ENCODE measurements around the gene SGPP1. TPM values are rescaled to one million over a fixed set of nuclear protein-coding genes. Genes with fewer than 3 reads are reported as not detected.

The SGPP1 gene
- total and polyA plus RNA-seq, 2 donors (not counting 1 experiment from before 2014, with no cell fraction given) = 25.8 to 42.1 TPM

GRCh38 chr14:63713058-63713457, 14.8 kb downstream of the SGPP1 start:
- no peak overlapping the region for H2AFZ ChIP-seq (ENCODE audit: low read length)
- H3K27ac ChIP-seq (ENCODE audit: insufficient read depth, low read length) = no peak overlapping the region
- H3K4me3 ChIP-seq (replicated peaks in 1 of 4; ENCODE audit: control extremely low read depth in 1 of 4, insufficient read depth in 1 of 4, low read depth in 3 of 4, low read length in 4 of 4) = no peak overlapping the region
- no peaks in the 10 kb centered on the region for H4K20me1 ChIP-seq (ENCODE audit: control insufficient read depth, extremely low read depth, insufficient read depth, low read length)
- DNase-seq (ENCODE audit: low read depth in 2 of 2) = peak in 1 of 2 donors; percentile 40
- H3K27me3 ChIP-seq (ENCODE audit: control insufficient read depth, insufficient read depth, low read length) = no peaks in the 10 kb centered on the region
- no peak for TF ChIP-seq EZH2 (IDR thresholded peaks at IDR 0.05; ENCODE audit: low read length, missing control alignments)
- no peak for TF ChIP-seq CTCF (conservative IDR thresholded peaks at IDR 0.05 in 1 of 2, IDR thresholded peaks at IDR 0.05 in 1 of 2; ENCODE audit: low read depth in 1 of 2, low read length in 2 of 2)
- H3K9ac ChIP-seq (ENCODE audit: insufficient read depth, low read length) = no peak overlapping the region
- H3K4me1 ChIP-seq (ENCODE audit: control insufficient read depth, extremely low read depth, insufficient read depth, low read length) = no peaks in the 10 kb centered on the region
- no peaks in the 10 kb centered on the region for H3K9me3 ChIP-seq (ENCODE audit: control insufficient read depth, insufficient read depth, low read depth, low read length)
- H3K36me3 ChIP-seq (ENCODE audit: control insufficient read depth, insufficient read depth, low read length) = no peaks in the 10 kb centered on the region
- peaks cover 5% of the 10 kb centered on the region for H3K79me2 ChIP-seq (ENCODE audit: control insufficient read depth, insufficient read depth, low read length)
- H3K4me2 ChIP-seq (ENCODE audit: extremely low read depth, insufficient read depth, low read length) = no peak overlapping the region

- Histone ChIP-seq H3K79me2 (ENCODE audit: control insufficient read depth, insufficient read depth, low read length) (peaks cover 5% of the 10 kb centered on the region), H3K27ac (ENCODE audit: insufficient read depth, low read length) (no peak overlapping the region), H3K4me2 (ENCODE audit: extremely low read depth, insufficient read depth, low read length) (no peak overlapping the region), H3K4me3 (replicated peaks in 1 of 4; ENCODE audit: control extremely low read depth in 1 of 4, insufficient read depth in 1 of 4, low read depth in 3 of 4, low read length in 4 of 4) (no peak overlapping the region), H3K9ac (ENCODE audit: insufficient read depth, low read length) (no peak overlapping the region), H3K36me3 (ENCODE audit: control insufficient read depth, insufficient read depth, low read length) (no peaks in the 10 kb centered on the region), H4K20me1 (ENCODE audit: control insufficient read depth, extremely low read depth, insufficient read depth, low read length) (no peaks in the 10 kb centered on the region), H3K9me3 (ENCODE audit: control insufficient read depth, insufficient read depth, low read depth, low read length) (no peaks in the 10 kb centered on the region), H3K4me1 (ENCODE audit: control insufficient read depth, extremely low read depth, insufficient read depth, low read length) (no peaks in the 10 kb centered on the region), H3K27me3 (ENCODE audit: control insufficient read depth, insufficient read depth, low read length) (no peaks in the 10 kb centered on the region), H2AFZ (ENCODE audit: low read length) (no peak overlapping the region)
- TF ChIP-seq EZH2 (IDR thresholded peaks at IDR 0.05; ENCODE audit: low read length, missing control alignments) (no peak), CTCF (conservative IDR thresholded peaks at IDR 0.05 in 1 of 2, IDR thresholded peaks at IDR 0.05 in 1 of 2; ENCODE audit: low read depth in 1 of 2, low read length in 2 of 2) (no peak)
- no peak for DNase-seq (ENCODE audit: low read depth in 2 of 2)
These were observed 15.7 kb downstream of the SGPP1 start for GRCh38 chr14:63712123-63712522.

GRCh38 chr14:63710497-63710896, 17.4 kb downstream of the SGPP1 start:
- Histone ChIP-seq H3K27ac (ENCODE audit: insufficient read depth, low read length) (no peak overlapping the region), H3K4me1 (ENCODE audit: control insufficient read depth, extremely low read depth, insufficient read depth, low read length) (no peaks in the 10 kb centered on the region), H4K20me1 (ENCODE audit: control insufficient read depth, extremely low read depth, insufficient read depth, low read length) (no peaks in the 10 kb centered on the region), H3K9ac (ENCODE audit: insufficient read depth, low read length) (no peak overlapping the region), H3K27me3 (ENCODE audit: control insufficient read depth, insufficient read depth, low read length) (no peaks in the 10 kb centered on the region), H3K9me3 (ENCODE audit: control insufficient read depth, insufficient read depth, low read depth, low read length) (no peaks in the 10 kb centered on the region), H3K4me3 (replicated peaks in 1 of 4; ENCODE audit: control extremely low read depth in 1 of 4, insufficient read depth in 1 of 4, low read depth in 3 of 4, low read length in 4 of 4) (no peak overlapping the region), H2AFZ (ENCODE audit: low read length) (no peak overlapping the region), H3K4me2 (ENCODE audit: extremely low read depth, insufficient read depth, low read length) (no peak overlapping the region), H3K79me2 (ENCODE audit: control insufficient read depth, insufficient read depth, low read length) (peaks cover 3% of the 10 kb centered on the region), H3K36me3 (ENCODE audit: control insufficient read depth, insufficient read depth, low read length) (no peaks in the 10 kb centered on the region)
- no peak for DNase-seq (ENCODE audit: low read depth in 2 of 2)
- no peak for TF ChIP-seq EZH2 (IDR thresholded peaks at IDR 0.05; ENCODE audit: low read length, missing control alignments)
- TF ChIP-seq CTCF (conservative IDR thresholded peaks at IDR 0.05 in 1 of 2, IDR thresholded peaks at IDR 0.05 in 1 of 2; ENCODE audit: low read depth in 1 of 2, low read length in 2 of 2) = no peak

All from fibroblast of lung (primary cell).